GM12874 (cell line): ENCODE results near the gene ELOVL7.

Experiments
- CTCF ChIP-seq: IDR thresholded peaks from 2 replicates; pipeline ENCODE4 v1.5.1; 2011; ENCODE audit warnings: low read depth, mild to moderate bottlenecking, control low read depth, low read length, moderate library complexity; ENCODE audit not compliant: insufficient read depth

Gene ELOVL7

GRCh38 chr5:60883229-60883628 lies 39.2 kb upstream of the ELOVL7 start:
- peak; percentile 33; the same call in 1 of the 2 replicates for TF ChIP-seq CTCF

GRCh38 chr5:60872892-60873291 lies 28.8 kb upstream of the ELOVL7 start:
- no peak for TF ChIP-seq CTCF

GRCh38 chr5:60870857-60871256 lies 26.8 kb upstream of the ELOVL7 start:
- no peak for TF ChIP-seq CTCF

- no peak for TF ChIP-seq CTCF
These were observed 12.0 kb upstream of the ELOVL7 start for GRCh38 chr5:60856066-60856465.

- TF ChIP-seq CTCF: no peak
These were observed 8.9 kb upstream of the ELOVL7 start for GRCh38 chr5:60852940-60853339.

GRCh38 chr5:60852317-60852716 lies 8.2 kb upstream of the ELOVL7 start:
- no peak for TF ChIP-seq CTCF

- no peak for TF ChIP-seq CTCF
These were observed 7.6 kb upstream of the ELOVL7 start for GRCh38 chr5:60851626-60852025.

GRCh38 chr5:60846298-60846697 lies 2.2 kb upstream of the ELOVL7 start:
- TF ChIP-seq CTCF: no peak
